GM18519 (cell line): Measurements from ENCODE around the gene C10orf105.

Source experiments
- ATAC-seq: cut with Tn5 transposase; IDR thresholded peaks from one replicate; pipeline ENCODE4 v1.9.1; 2021; ENCODE audit warnings: mild to moderate bottlenecking, moderate library complexity; ENCODE audit not compliant: unreplicated experiment, low FRiP score

The C10orf105 gene

GRCh38 chr10:71684356-71685173, 35.0 kb downstream of the C10orf105 start:
- no peak for ATAC-seq

- no peak for ATAC-seq
Measured at GRCh38 chr10:71683301-71683700, 36.3 kb downstream of the C10orf105 start.

DNA sequence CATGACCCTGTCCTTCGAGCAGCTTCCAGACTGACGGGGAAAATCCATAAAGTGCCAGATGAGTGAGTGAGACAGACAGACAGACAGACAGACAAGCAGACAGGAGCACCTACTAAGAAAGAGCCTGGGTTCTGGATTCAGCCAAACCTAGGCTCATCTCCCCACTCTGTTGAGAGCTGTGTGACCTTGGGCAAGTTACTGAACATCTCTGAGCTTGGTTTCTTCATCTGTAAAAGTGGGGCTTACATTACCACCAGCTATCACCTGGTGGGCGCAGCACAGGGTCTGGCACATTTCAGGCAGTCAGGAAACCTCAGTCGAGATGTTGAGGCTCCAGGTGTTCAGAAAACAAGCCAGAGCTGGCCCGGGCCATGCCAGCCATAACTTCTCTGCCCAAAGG, 37.6 kb downstream of the C10orf105 start:
- no peak for ATAC-seq

- ATAC-seq = no peak
Measured at GRCh38 chr10:71679425-71679824, 40.2 kb downstream of the C10orf105 start.

DNA sequence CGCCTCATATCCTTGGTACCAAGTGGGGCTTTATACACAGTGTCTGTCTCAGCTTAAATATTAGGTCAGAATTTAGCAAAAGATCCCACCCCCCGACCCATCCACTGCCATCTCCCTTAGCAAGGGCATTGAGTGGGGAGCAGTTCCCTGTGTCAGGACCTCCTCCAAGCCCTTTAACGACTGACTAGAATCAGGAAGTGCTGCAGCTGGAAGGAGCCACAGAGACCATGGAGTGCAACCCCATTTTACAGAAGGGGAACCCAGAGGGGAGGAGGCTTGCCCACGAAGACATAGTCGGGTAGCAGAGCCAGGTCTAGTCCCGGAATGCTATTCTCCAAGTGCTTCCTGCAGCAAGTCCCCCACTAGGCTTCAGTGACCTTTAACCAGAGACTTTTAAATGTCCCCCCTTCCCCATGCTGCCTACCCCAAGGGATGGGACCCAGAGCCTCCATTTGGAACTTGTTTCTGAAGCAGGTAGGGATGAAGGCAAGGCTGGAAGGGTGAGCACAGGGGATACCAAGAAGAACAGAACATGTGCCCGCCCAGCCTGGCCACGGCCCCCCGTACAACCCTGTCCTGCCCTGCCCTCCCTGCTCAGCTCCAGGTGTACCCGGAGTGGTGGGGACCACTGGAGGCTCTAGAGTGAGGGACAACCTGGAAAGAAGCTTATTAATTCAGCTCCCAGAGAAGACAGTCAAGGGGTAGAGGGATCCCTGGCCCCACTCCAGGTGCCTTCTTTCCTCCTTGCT, 41.3 kb downstream of the C10orf105 start:
- no peak for ATAC-seq

GRCh38 chr10:71677261-71677660, 42.3 kb downstream of the C10orf105 start:
- ATAC-seq = no peak

DNA sequence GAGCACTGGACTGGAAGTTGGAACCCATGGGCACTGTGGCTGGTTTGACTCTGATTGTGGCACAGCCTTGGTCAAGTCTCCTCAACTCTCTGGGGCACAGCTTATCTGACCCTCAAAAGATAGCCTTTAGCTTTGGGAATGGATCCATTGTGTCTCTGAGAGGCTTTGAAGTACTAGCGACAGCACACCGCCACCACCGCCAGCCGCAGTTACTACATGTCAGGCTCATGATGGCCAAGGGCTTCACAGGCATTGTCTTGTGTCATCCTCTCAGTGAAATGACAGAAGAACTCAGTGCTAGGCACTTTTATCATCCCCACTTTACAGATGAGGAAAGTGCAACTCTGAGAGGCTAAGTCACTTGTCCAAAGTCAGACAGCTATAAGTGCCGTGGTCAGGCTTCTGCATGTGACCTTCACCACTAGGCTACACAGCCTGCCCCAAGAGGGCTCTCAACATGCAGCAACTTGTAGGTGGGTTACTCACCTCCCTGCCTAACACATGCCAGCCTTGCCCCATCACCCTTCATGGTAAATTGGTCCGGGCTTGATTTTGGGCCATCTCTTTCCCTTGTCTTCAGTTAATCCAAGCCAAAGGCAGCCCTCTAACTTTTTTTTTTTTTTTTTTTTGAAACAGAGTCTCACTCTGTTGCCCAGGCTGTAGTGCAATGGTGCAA, 44.1 kb downstream of the C10orf105 start:
- ATAC-seq = no peak

- no peak for ATAC-seq
Measured at GRCh38 chr10:71671994-71672946, 47.3 kb downstream of the C10orf105 start.

DNA sequence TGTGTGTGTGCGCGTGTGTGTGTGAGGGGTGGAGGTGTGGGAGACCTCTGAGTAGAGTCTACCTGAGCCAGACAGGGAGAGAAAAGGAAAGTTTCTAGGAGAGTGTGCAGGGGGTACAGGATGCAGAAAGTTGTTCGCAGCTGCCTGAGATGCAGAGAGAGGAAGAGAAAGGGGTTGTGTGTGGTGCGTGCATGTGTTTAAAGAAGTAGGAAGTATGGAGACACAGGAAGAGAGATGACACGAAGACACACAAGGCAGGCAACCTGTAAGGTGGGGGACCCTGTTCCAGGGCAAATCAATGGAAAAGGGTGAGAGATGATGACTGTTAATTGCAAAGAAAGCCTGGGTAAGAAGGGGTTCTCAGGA, 52.2 kb downstream of the C10orf105 start:
- no peak for ATAC-seq

DNA sequence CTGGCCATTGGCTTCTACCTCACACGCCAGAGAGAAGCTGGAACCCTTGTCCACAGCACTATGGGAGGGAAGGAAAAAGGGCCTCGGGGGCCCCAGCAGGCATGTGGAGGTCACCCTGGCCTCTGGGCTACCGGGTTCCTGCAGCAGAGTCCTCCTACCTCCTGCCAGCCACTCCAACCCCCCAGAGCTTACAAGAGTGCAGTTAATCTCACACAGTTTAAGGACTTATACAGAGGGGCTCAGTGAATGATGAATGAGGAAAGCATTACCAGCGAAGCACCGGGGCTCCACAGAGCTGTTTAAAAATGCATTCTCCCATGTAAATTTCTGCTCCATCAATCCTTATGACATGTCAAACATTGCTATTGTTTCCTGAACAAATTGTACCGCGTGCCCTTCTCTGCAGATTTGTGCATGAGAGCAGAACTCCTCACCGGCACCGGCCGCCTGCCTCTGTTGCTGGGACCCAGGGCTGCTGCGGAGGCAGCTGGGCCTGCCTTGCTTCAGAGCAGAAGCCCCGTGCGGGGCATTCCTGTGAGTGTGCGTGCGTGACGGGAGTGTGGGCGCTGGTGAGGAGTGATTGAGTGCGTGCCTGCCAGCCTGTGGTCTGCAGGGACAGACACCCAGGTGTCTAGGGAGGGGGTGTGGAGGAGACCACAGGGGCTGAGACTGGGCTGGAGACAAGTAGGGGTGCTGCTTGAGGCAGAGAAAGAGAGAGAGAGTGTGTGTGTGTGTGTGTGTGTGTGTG, 52.8 kb downstream of the C10orf105 start:
- no peak for ATAC-seq

- no peak for ATAC-seq
Measured at GRCh38 chr10:71665456-71665855, 54.1 kb downstream of the C10orf105 start.

DNA sequence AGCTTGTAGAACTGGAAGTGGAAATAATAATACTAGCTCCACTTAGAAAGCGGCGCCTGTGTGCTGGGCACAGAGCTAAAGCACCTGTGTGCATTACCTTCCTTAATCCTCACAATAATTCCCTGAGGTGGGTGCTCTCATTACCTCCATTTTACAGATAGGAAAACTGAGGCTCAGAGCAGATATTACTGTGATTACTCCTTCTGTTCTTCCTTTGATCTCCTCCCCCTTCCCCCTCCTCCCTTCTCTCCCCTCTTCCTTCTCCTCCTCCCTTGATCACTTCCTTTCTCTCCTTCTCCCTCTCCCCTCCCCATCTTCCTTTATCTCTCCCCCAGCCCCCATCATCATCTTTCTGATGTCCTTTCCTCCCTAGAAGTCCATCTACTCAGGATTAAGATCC, 55.0 kb downstream of the C10orf105 start:
- ATAC-seq = no peak

GRCh38 chr10:71663311-71663710, 56.3 kb downstream of the C10orf105 start:
- no peak for ATAC-seq

- no peak for ATAC-seq
Measured at GRCh38 chr10:71661779-71662336, 57.7 kb downstream of the C10orf105 start.
